ENCODE results near the gene LGALS9.
"Not testable (repeated sequence)": the region's sequence is repeated elsewhere in the genome, so short reads cannot be mapped to it uniquely, and the experiment has no call there.

The LGALS9 gene

GRCh38 chr17:27631411-27631760, 398 bp downstream of the LGALS9 start:
- no peak for DNase-seq (ENCODE audit: low read depth)

- no peak for DNase-seq (ENCODE audit: low read depth)
Measured at GRCh38 chr17:27631897-27632725, 1.1 kb downstream of the LGALS9 start.

- not testable (repeated sequence) for DNase-seq (ENCODE audit: low read depth)
Measured at GRCh38 chr17:27632766-27633165, 1.8 kb downstream of the LGALS9 start.

- DNase-seq (ENCODE audit: low read depth) = no peak
Measured at GRCh38 chr17:27633312-27634025, 2.5 kb downstream of the LGALS9 start.

GRCh38 chr17:27634026-27634335, 3.0 kb downstream of the LGALS9 start:
- no peak for DNase-seq (ENCODE audit: low read depth)

GRCh38 chr17:27634776-27635175, 3.8 kb downstream of the LGALS9 start:
- no peak for DNase-seq (ENCODE audit: low read depth)

- no peak for DNase-seq (ENCODE audit: low read depth)
Measured at GRCh38 chr17:27635275-27635823, 4.4 kb downstream of the LGALS9 start.

GRCh38 chr17:27636005-27636520, 5.1 kb downstream of the LGALS9 start:
- DNase-seq (ENCODE audit: low read depth) = not testable (repeated sequence)

GRCh38 chr17:27637818-27638217, 6.8 kb downstream of the LGALS9 start:
- not testable (repeated sequence) for DNase-seq (ENCODE audit: low read depth)

- not testable (repeated sequence) for DNase-seq (ENCODE audit: low read depth)
Measured at GRCh38 chr17:27638415-27638914, 7.5 kb downstream of the LGALS9 start.

- no peak for DNase-seq (ENCODE audit: low read depth)
Measured at GRCh38 chr17:27640790-27641189, 9.8 kb downstream of the LGALS9 start.

- DNase-seq (ENCODE audit: low read depth) = no peak
Measured at GRCh38 chr17:27644586-27644985, 13.6 kb downstream of the LGALS9 start.

GRCh38 chr17:27645621-27646020, 14.6 kb downstream of the LGALS9 start:
- DNase-seq (ENCODE audit: low read depth) = not testable (repeated sequence)

GRCh38 chr17:27646232-27646631, 15.2 kb downstream of the LGALS9 start:
- DNase-seq (ENCODE audit: low read depth) = no peak

GRCh38 chr17:27647765-27648164, 16.8 kb downstream of the LGALS9 start:
- DNase-seq (ENCODE audit: low read depth) = no peak

GRCh38 chr17:27649111-27649571, 18.2 kb downstream of the LGALS9 start:
- DNase-seq (ENCODE audit: low read depth) = not testable (repeated sequence)

GRCh38 chr17:27649929-27650328, 18.9 kb downstream of the LGALS9 start:
- no peak for DNase-seq (ENCODE audit: low read depth)

- no peak for DNase-seq (ENCODE audit: low read depth)
Measured at GRCh38 chr17:27650836-27651235, 19.8 kb downstream of the LGALS9 start.

GRCh38 chr17:27651411-27652345, 20.7 kb downstream of the LGALS9 start:
- peak; percentile 25 for DNase-seq (ENCODE audit: low read depth)

GRCh38 chr17:27653449-27653971, 22.5 kb downstream of the LGALS9 start:
- DNase-seq (ENCODE audit: low read depth) = not testable (repeated sequence)

GRCh38 chr17:27654136-27654535, 23.1 kb downstream of the LGALS9 start:
- DNase-seq (ENCODE audit: low read depth) = no peak
